Loucy (cell line): ENCODE results near the gene MUC5B.

Experiments used
- H2AFZ ChIP-seq: fragments of 200-600 bp; sonication (generic); 2 replicates; pipeline ENCODE4 v1.6.0; 2016; ENCODE audit warnings: antibody characterized with exemption, mild to moderate bottlenecking, low read length, moderate library complexity
- H3F3A ChIP-seq: fragments of 200-600 bp; 2 replicates; pipeline ENCODE4 v1.6.0; 2016; ENCODE audit warnings: antibody characterized with exemption, low read depth, mild to moderate bottlenecking
- H3K27me3 ChIP-seq: fragments of 200-600 bp; sonication (generic); 2 replicates; pipeline ENCODE4 v1.6.1; 2014; ENCODE audit warnings: low read length, mild to moderate bottlenecking; ENCODE audit not compliant: insufficient read depth, poor library complexity, severe bottlenecking
- H3K36me3 ChIP-seq: fragments of 200-600 bp; sonication (generic); 2 replicates; pipeline ENCODE4 v1.6.1; 2016; ENCODE audit warnings: low read length; ENCODE audit not compliant: insufficient read depth
- H3K4me1 ChIP-seq: fragments of 200-600 bp; sonication (generic); 2 replicates; pipeline ENCODE4 v1.5.1; 2014; ENCODE audit warnings: low read length, mild to moderate bottlenecking; ENCODE audit not compliant: insufficient read depth, poor library complexity, severe bottlenecking
- H3K4me2 ChIP-seq: fragments of 200-600 bp; sonication (generic); 2 replicates; pipeline ENCODE4 v1.6.0; 2014; ENCODE audit warnings: antibody characterized with exemption, low read length, low read depth, mild to moderate bottlenecking; ENCODE audit not compliant: poor library complexity, severe bottlenecking
- H3K4me3 ChIP-seq: fragments of 200-600 bp; sonication (generic); 2 replicates; pipeline ENCODE4 v1.5.1; 2014; ENCODE audit warnings: low read length, mild to moderate bottlenecking, mixed read lengths; ENCODE audit not compliant: poor library complexity, severe bottlenecking
- H3K79me2 ChIP-seq: fragments of 200-600 bp; sonication (generic); 2 replicates; pipeline ENCODE4 v1.6.1; 2014; ENCODE audit warnings: low read length; ENCODE audit not compliant: insufficient read depth
- H3K9ac ChIP-seq: fragments of 200-600 bp; sonication (generic); 2 replicates; pipeline ENCODE4 v1.6.0; 2014; ENCODE audit warnings: mild to moderate bottlenecking, low read depth, low read length, moderate library complexity; ENCODE audit not compliant: poor library complexity, severe bottlenecking
- H3K9me2 ChIP-seq: fragments of 200-600 bp; sonication (generic); replicated peaks from 2 replicates; pipeline ENCODE4 v1.6.1; 2016; ENCODE audit warnings: low read depth, low read length, mixed read lengths
- H3K9me3 ChIP-seq: fragments of 200-600 bp; sonication (generic); 2 replicates; pipeline ENCODE4 v1.6.1; 2014; ENCODE audit warnings: mild to moderate bottlenecking, antibody characterized with exemption, low read length, low read depth; ENCODE audit not compliant: insufficient read depth
- H4K20me1 ChIP-seq: fragments of 200-600 bp; sonication (generic); 2 replicates; pipeline ENCODE4 v1.6.0; 2014; ENCODE audit warnings: antibody characterized with exemption, low read length, mild to moderate bottlenecking; ENCODE audit not compliant: insufficient read depth, poor library complexity, severe bottlenecking
- EZH2phosphoT487 ChIP-seq: fragments of 200-600 bp; IDR thresholded peaks from 2 replicates; pipeline ENCODE4 v1.6.1; 2018; ENCODE audit warnings: antibody characterized with exemption, mild to moderate bottlenecking, moderate library complexity, borderline replicate concordance
- TF ChIP-seq, protein P1 (sequence below): fragments of 200-600 bp; sonication (generic); conservative IDR thresholded peaks from 2 replicates; pipeline ENCODE4 v1.5.1; 2014; ENCODE audit warnings: mild to moderate bottlenecking, antibody characterized with exemption, low read length

Gene MUC5B

DNA sequence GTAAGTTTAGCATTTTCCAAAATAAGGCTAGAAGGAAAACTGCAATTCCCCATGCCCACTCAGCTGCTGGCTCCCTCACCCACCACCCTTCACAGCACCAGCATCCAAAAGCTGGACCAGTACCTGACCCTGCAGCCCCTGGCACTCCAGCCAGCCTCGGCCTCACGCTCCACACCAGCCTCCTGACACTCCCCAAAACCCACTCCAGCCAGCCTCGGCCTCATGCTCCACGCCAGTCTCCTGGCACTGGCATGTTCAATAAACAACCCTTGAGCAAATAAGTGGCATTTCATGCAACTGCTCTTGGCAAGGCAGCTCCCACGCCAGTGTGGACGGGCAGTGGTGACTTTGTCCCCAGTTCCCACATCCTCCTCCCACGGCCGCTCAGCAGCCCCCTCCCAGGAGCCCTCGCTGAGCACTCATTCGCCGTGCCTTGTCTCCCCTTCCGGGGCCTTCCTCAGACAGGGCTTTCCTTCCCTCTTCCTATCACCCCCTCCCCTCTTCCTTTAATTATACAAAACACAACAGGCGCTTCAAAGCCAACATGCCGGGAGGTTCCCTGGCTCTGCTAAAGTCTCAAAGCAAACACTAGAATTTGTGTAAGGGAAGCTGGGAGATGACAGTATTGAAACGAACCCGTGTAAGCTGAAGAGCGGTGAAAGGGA lies 79.7 kb downstream of the MUC5B start:
- no peaks in the 10 kb centered on the region; the same call in 1 of the 2 replicates for H3K36me3 ChIP-seq
- H3K9me2 ChIP-seq = no peaks in the 10 kb centered on the region
- no peaks in the 10 kb centered on the region for H3F3A ChIP-seq
- peaks cover 39% of the 10 kb centered on the region for H4K20me1 ChIP-seq
- H3K4me2 ChIP-seq = no peak overlapping the region
- no peaks in the 10 kb centered on the region for H3K9me3 ChIP-seq
- H3K4me3 ChIP-seq = no peak overlapping the region
- no peaks in the 10 kb centered on the region for H3K27me3 ChIP-seq
- no peak overlapping the region for H2AFZ ChIP-seq
- TF ChIP-seq, protein P1, sequence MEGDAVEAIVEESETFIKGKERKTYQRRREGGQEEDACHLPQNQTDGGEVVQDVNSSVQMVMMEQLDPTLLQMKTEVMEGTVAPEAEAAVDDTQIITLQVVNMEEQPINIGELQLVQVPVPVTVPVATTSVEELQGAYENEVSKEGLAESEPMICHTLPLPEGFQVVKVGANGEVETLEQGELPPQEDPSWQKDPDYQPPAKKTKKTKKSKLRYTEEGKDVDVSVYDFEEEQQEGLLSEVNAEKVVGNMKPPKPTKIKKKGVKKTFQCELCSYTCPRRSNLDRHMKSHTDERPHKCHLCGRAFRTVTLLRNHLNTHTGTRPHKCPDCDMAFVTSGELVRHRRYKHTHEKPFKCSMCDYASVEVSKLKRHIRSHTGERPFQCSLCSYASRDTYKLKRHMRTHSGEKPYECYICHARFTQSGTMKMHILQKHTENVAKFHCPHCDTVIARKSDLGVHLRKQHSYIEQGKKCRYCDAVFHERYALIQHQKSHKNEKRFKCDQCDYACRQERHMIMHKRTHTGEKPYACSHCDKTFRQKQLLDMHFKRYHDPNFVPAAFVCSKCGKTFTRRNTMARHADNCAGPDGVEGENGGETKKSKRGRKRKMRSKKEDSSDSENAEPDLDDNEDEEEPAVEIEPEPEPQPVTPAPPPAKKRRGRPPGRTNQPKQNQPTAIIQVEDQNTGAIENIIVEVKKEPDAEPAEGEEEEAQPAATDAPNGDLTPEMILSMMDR = no peak
- TF ChIP-seq EZH2phosphoT487 = no peak
- H3K9ac ChIP-seq = no peak overlapping the region
- H3K4me1 ChIP-seq = peaks cover 11% of the 10 kb centered on the region
- peaks cover 93% of the 10 kb centered on the region for H3K79me2 ChIP-seq

DNA sequence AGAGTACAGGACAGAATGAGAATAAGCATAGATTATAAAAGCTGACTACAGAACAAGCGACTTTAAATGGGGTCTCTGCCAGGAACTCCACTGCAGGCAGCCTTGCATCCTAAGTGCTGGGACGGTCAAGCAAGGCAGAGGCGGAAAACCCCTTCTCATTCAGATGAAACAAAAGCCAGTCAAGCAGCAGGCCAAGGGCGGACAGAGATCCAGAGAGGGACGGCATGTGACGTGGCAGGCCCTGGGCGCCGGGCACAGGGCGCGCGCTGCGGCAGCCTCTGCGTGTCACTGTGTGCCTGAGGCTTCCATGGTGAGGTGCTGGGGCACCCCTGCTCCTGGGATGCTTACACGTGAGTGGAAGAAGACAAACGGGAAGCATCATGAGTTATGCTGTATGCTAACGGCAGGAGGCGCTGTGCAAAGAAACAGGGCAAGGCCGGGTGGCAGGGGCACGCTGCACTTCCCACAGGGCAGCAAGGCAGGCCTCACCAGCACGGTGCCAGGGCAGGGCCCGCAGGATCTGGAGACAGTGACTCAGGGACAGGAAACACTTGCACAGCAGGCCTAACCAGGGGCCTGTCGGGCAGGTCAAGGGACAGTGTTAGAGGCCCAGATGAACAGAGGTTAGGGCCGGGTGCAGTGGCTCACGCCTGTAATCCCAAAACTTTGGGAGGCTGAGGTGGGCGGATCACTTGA lies 80.4 kb downstream of the MUC5B start:
- H3K9me2 ChIP-seq = no peaks in the 10 kb centered on the region
- H3K9me3 ChIP-seq = no peaks in the 10 kb centered on the region
- no peak overlapping the region for H3K4me2 ChIP-seq
- no peaks in the 10 kb centered on the region for H3F3A ChIP-seq
- H4K20me1 ChIP-seq = peaks cover 45% of the 10 kb centered on the region
- TF ChIP-seq, protein P1 = peak; percentile 47
- no peak for TF ChIP-seq EZH2phosphoT487
- peaks cover 18% of the 10 kb centered on the region for H3K4me1 ChIP-seq
- no peak overlapping the region for H3K9ac ChIP-seq
- peaks cover 93% of the 10 kb centered on the region for H3K79me2 ChIP-seq
- H2AFZ ChIP-seq = no peak overlapping the region
- H3K4me3 ChIP-seq = no peak overlapping the region
- no peaks in the 10 kb centered on the region for H3K27me3 ChIP-seq
- H3K36me3 ChIP-seq = no peaks in the 10 kb centered on the region; the same call in 1 of the 2 replicates

DNA sequence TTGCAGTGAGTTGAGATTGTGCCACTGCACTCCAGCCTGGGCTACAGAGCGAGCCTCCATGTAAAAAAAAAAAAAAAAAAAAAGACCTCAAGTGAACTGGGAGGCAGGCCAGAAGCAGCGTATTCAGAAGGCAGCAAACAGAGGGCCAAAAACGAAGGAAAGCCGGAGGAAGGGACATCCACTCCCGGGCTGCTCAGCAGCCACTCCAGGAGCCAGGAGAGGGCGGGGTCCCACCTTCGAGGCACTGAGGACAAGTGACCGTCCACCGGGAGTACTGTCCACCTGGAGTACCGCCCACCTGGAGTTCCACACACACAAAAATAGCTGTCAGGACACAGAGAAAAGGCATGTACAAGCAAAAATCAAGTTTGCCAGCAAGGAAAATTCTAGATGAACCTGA lies 81.1 kb downstream of the MUC5B start:
- H3K36me3 ChIP-seq = no peaks in the 10 kb centered on the region
- no peak overlapping the region for H3K4me3 ChIP-seq
- H3K4me2 ChIP-seq = no peak overlapping the region
- no peak for TF ChIP-seq EZH2phosphoT487
- H2AFZ ChIP-seq = no peak overlapping the region
- no peaks in the 10 kb centered on the region for H3K9me3 ChIP-seq
- H4K20me1 ChIP-seq = peaks cover 52% of the 10 kb centered on the region
- H3K9ac ChIP-seq = no peak overlapping the region
- H3K79me2 ChIP-seq = peaks cover 94% of the 10 kb centered on the region
- no peaks in the 10 kb centered on the region for H3F3A ChIP-seq
- peaks cover 20% of the 10 kb centered on the region for H3K4me1 ChIP-seq
- H3K9me2 ChIP-seq = no peaks in the 10 kb centered on the region
- H3K27me3 ChIP-seq = no peaks in the 10 kb centered on the region
